ENCODE results near the gene LMTK2.
"Not testable (repeated sequence)": the region's sequence is repeated elsewhere in the genome, so short reads cannot be mapped to it uniquely, and the experiment has no call there.

LMTK2 gene

GRCh38 chr7:98216941-98217622 is 110.4 kb downstream of the LMTK2 start:
- in situ Hi-C loops (cut with HindIII; ENCODE audit: low pct_unique_long_range_greater_than_20kb, low sequenced_read_pairs) = no loop called here
- no peak for DNase-seq (ENCODE audit: low read depth in 1 of 2, low spot score in 1 of 2)
- TF ChIP-seq JUND (IDR thresholded peaks at IDR 0.05; ENCODE audit: low read depth) = no peak

DNA sequence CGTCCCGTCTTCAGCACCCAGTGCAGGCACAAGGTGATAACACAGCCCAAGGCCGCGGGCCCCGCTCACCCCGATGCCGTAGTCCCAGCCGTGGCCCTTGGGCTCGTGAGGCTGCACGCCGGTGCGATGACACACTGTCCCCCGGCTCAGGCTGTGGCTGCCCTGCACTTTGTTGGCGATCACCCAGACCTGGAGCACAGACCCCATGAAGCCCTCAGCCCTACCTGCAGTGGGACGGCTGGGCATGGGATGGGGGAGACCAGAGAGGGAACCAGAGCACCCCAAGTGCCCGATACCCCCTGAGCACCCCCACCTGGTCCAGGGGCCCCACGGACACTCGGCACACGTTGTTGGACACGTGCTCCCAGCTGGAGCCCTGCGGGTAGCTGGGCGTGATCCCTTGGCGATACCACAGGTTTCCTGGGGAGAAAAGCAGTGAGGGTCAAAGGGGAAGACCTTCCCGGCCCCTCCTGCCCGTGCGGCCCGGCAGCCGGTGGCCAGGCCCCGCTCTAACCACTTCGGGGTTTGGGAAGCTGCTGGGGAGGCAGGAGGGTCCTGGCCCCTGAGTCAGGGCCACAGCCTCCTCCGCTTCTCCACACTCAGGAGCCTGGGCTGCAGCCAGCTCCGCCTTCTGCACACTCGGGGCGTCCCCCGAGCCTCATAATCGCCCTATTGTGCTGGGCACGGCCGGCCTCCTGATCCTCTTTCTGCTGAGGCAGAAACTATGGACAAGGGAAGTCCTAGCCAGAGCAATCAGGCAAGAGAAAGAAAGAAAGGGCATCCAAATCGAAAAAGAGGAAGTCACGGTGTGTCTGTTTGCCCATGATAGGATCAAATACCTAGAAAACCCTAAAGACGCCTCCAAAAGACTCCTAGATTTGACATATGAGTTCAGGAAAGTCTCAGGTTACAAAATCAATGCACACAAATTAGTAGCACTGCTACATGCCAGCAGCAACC is 111.2 kb downstream of the LMTK2 start:
- no peak for TF ChIP-seq JUND (IDR thresholded peaks at IDR 0.05; ENCODE audit: low read depth)
- peak in 1 of 2 experiments; percentile 39 for DNase-seq (ENCODE audit: low read depth in 1 of 2, low spot score in 1 of 2)
- in situ Hi-C loops (cut with HindIII; ENCODE audit: low pct_unique_long_range_greater_than_20kb, low sequenced_read_pairs) = no loop called here

DNA sequence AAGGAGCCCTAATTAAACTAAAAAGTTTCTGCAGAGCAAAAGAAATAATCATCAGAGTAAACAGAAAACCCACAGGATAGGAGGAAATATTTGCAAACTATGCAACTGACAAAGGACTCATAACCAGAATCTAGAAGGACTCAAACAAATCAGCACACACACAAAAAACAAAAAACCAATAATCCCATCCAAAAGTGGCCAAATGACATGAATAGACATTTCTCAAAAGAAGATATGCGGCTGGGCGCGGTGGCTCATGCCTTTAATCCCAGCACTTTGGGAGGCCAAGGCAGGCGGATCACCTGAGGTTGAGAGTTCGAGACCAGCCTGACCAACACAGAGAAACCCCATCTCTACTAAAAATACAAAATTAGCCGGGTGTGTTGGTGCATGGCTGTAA is 112.7 kb downstream of the LMTK2 start:
- DNase-seq (ENCODE audit: low read depth in 1 of 2, low spot score in 1 of 2); in situ Hi-C loops (cut with HindIII; ENCODE audit: low pct_unique_long_range_greater_than_20kb, low sequenced_read_pairs): not testable (repeated sequence)

DNA sequence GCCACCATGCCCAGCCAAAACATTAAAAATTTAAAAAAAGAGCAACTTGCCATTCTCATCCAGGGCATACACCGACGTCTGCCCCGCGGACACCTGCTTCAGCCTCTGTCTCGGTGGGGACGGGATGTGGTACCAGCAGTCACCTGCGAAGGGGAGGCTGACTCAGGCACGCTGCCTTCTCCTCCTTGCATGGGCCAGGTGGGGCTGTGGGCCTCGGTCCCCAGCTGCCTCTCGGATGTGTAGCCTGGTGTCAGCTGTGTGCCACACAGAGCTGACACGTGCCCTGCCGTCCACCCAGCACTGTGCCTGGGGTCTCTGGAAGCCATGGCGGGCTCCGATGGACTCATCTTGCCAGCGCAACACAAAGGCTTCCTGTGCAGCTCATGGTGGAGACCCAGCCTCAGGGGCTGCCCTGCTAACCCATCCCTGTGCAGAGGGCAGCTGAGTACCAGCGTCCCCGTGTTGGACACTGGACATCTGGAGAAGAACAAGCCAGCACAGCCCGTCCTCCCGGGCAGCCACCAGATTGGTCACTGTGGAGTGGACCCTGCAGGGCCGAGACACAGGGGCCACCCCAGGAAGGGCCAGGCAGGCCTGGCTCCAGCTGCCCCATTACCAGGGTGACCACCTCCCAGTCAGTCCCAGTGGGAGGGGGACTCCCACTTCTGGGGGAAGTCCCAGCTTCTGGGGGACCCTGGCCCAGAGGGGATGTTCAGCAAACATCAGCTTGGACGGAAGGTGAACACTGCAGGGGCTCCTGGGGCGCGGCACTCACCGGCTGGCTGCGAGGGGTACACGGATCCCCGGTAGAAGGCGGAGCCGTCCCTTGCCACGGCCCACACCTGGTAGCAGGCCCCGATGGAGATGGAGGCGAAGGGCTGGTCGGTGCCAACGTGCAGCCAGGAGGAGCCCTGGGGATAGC is 115.2 kb downstream of the LMTK2 start:
- TF ChIP-seq JUND (IDR thresholded peaks at IDR 0.05; ENCODE audit: low read depth) = no peak
- no peak for DNase-seq (ENCODE audit: low read depth in 1 of 2, low spot score in 1 of 2)
- in situ Hi-C loops (cut with HindIII; ENCODE audit: low pct_unique_long_range_greater_than_20kb, low sequenced_read_pairs) = no loop called here

DNA sequence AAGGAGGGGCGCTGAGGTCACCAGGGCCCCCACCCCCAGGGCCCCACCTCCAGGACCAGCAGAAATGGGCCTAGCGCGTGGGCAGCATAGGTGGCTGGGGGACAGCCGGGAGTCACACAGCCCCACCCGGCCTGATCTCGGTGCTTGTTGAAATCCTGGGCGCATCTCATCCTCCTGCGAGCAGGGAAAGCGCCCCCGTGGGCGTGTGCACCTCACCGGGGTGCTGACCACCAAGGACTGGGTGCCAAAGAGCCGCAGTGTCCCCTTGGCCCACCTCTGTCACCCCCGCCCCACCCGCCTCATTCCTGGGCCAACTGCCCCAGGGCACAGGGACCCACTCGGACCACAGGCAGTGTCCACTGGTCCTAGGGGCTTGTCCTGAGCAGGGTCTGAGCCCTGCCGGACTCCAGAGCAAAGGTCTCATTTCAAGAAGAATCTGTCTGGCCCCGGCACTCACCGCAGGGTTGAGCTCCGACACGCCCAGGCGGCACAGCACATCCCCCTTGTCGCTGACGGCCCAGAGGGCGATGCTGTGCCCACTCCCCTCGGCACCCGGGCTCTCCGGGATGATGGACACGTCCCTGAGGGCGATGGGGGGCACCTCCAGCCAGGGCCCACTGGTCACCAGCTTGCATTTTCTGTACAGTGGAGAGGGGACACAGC is 116.0 kb downstream of the LMTK2 start:
- DNase-seq (ENCODE audit: low read depth in 1 of 2, low spot score in 1 of 2) = no peak
- in situ Hi-C loops (cut with HindIII; ENCODE audit: low pct_unique_long_range_greater_than_20kb, low sequenced_read_pairs) = no loop called here
- no peak for TF ChIP-seq JUND (IDR thresholded peaks at IDR 0.05; ENCODE audit: low read depth)

DNA sequence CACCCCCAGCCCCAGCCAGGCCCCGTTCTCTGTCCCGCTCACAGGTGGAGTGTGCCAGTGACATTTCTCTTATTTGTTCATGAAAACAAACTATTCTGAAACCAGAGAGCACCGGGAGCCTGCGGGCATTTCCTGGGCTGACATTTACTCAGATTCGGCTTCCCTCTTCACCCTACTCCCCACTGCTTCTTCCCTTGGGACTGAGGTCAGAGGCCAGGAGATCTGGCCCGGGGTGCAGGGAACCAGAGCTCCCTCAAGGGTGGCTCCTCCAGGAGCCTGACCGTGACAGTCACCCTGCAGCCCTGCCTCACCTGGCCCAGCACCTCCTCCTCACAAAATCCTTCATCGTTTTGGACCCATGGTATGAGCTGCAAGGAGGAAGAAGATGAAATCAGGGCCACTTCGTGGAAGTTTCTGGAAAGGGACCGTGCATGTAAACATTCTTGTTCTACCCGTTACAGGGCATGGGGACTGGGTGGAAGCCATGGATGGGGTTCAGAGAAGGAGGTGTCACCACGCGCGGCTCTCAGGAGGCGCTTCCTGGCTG is 116.8 kb downstream of the LMTK2 start:
- DNase-seq (ENCODE audit: low read depth in 1 of 2, low spot score in 1 of 2) = peak; percentile 70 to 76
- no peak for TF ChIP-seq JUND (IDR thresholded peaks at IDR 0.05; ENCODE audit: low read depth)
- in situ Hi-C loops (cut with HindIII; ENCODE audit: low pct_unique_long_range_greater_than_20kb, low sequenced_read_pairs) = no loop called here

GRCh38 chr7:98223898-98224700 is 117.4 kb downstream of the LMTK2 start:
- no peak for TF ChIP-seq JUND (IDR thresholded peaks at IDR 0.05; ENCODE audit: low read depth)
- no peak for DNase-seq (ENCODE audit: low read depth in 1 of 2, low spot score in 1 of 2)
- in situ Hi-C loops (cut with HindIII; ENCODE audit: low pct_unique_long_range_greater_than_20kb, low sequenced_read_pairs) = no loop called here

DNA sequence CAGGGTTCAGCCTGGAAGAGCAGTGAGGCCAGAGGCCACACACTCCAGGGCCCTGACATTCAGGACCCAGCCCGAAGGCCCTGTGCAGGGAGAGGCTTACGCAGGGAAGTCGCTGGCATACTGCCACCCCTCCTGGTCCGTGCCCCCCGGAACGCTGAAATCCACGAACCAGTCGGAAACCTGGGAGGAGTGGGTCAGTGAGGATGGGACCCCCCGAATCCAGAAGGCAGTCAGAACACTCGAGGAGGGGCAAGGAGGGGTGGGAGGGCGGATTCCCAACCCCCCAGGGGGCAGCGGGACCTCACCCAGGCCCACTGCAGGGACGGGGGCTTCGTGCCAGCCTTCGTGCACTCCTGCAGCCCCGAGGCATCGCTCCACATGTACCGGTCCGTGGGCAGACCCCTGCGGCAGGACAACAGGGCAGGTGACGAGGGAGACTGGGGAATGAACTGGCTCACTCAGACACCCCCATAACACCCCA is 118.1 kb downstream of the LMTK2 start:
- DNase-seq (ENCODE audit: low read depth in 1 of 2, low spot score in 1 of 2) = no peak
- TF ChIP-seq JUND (IDR thresholded peaks at IDR 0.05; ENCODE audit: low read depth) = no peak
- in situ Hi-C loops (cut with HindIII; ENCODE audit: low pct_unique_long_range_greater_than_20kb, low sequenced_read_pairs) = no loop called here

- TF ChIP-seq JUND (IDR thresholded peaks at IDR 0.05; ENCODE audit: low read depth) = no peak
- no peak for DNase-seq (ENCODE audit: low read depth in 1 of 2, low spot score in 1 of 2)
- in situ Hi-C loops (cut with HindIII; ENCODE audit: low pct_unique_long_range_greater_than_20kb, low sequenced_read_pairs) = no loop called here
These were observed 119.4 kb downstream of the LMTK2 start for GRCh38 chr7:98225913-98226614.

DNA sequence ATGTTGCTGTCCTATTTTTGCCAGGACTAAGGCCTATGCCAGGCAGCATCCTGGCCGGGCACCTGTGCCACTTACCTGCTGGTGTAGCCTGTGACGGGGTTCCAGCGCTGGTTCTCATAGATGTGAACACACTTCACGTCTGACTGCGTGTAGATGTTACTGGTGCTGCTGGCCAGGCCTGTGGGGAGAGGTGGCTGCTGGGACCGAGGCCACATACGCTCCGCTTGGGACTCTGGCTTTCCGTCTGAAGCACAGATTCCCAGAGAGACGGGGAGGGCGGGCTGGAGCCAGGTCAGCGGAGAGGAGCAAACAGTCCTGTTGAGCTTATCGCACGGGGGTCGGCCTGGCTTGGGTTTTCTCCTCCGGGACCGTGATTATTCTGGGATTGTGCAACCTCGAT is 121.3 kb downstream of the LMTK2 start:
- in situ Hi-C loops (cut with HindIII; ENCODE audit: low pct_unique_long_range_greater_than_20kb, low sequenced_read_pairs) = no loop called here
- no peak for DNase-seq (ENCODE audit: low read depth in 1 of 2, low spot score in 1 of 2)
- TF ChIP-seq JUND (IDR thresholded peaks at IDR 0.05; ENCODE audit: low read depth) = no peak

Measured in T47D (cell line).